Measurements from ENCODE around the gene PTPRN2. TPM values are rescaled to one million over a fixed set of nuclear protein-coding genes. Genes with fewer than 3 reads are reported as not detected.

PTPRN2 gene
- total and polyA plus RNA-seq, 3 experiments from 2014 or later, result 0.33 to 1.2 (median 0.42) TPM

GRCh38 chr7:158549176-158549615 is 38.4 kb downstream of the PTPRN2 start:
- Mint-ChIP-seq H3K9me3 (no peaks in the 10 kb centered on the region), H3K27ac (no peak overlapping the region), H3K4me3 (no peak overlapping the region)

GRCh38 chr7:158548726-158549125 is 38.9 kb downstream of the PTPRN2 start:
- H3K27ac ChIP-seq (ENCODE audit: low read depth, low read length), result no peak overlapping the region
- no peaks in the 10 kb centered on the region for H3K36me3 ChIP-seq (ENCODE audit: insufficient read depth, low read length)
- no peak for DNase-seq
- ChIA-PET POLR2A (no interaction called here), CTCF (no interaction called here)
- H3K4me3 ChIP-seq (ENCODE audit: low read length), result no peak overlapping the region
- no peaks in the 10 kb centered on the region for H3K4me1 Mint-ChIP-seq
- H3K27me3 ChIP-seq (ENCODE audit: insufficient read depth, low read length, poor library complexity, severe bottlenecking), result no peaks in the 10 kb centered on the region
- H3K4me3 Mint-ChIP-seq, result no peak overlapping the region
- no peaks in the 10 kb centered on the region for H3K36me3 Mint-ChIP-seq
- no peaks in the 10 kb centered on the region for H3K9me3 ChIP-seq (ENCODE audit: low read length)
- peaks cover 6 to 13% of the 10 kb centered on the region in 2 donors for H3K27me3 Mint-ChIP-seq
- H3K27ac Mint-ChIP-seq, result no peak overlapping the region
- no peaks in the 10 kb centered on the region for H3K9me3 Mint-ChIP-seq
- H3K4me1 ChIP-seq (ENCODE audit: insufficient read depth, low read length), result no peaks in the 10 kb centered on the region

More at GRCh38 chr7:158549176-158549615, 38.4 kb downstream of the PTPRN2 start:
- no peaks in the 10 kb centered on the region for H3K27me3 ChIP-seq (ENCODE audit: insufficient read depth, low read length, poor library complexity, severe bottlenecking)
- H3K9me3 ChIP-seq (ENCODE audit: low read length), result no peaks in the 10 kb centered on the region
- H3K36me3 Mint-ChIP-seq, result no peaks in the 10 kb centered on the region
- H3K27me3 Mint-ChIP-seq, result peaks cover 6 to 14% of the 10 kb centered on the region in 2 donors
- CTCF ChIA-PET, result no interaction called here
- no peaks in the 10 kb centered on the region for H3K4me1 Mint-ChIP-seq
- no peak for DNase-seq
- POLR2A ChIA-PET, result no interaction called here
- H3K36me3 ChIP-seq (ENCODE audit: insufficient read depth, low read length), result no peaks in the 10 kb centered on the region
- H3K4me3 ChIP-seq (ENCODE audit: low read length), result no peak overlapping the region
- H3K27ac ChIP-seq (ENCODE audit: low read depth, low read length), result no peak overlapping the region
- H3K4me1 ChIP-seq (ENCODE audit: insufficient read depth, low read length), result no peaks in the 10 kb centered on the region

DNA sequence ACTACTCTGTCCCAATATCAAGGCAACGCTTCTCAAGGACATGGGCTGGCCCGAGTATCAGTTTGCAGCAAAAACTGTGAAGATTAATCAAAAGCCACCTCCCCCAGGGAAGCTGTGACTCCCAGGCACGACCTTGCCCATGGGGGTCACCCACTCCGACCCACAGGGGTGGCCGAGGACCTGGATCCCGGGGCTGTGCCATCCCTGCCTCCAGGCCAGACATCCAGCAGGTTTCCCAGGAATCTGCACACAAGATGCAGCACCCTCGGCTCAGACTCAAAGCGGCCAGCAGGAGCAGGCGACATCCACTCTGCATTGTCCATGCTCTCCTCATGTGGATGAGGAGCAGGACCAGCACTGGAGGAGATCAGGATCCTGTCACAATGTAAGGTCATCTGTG is 39.8 kb downstream of the PTPRN2 start:
- Mint-ChIP-seq H3K4me3 (no peak overlapping the region), H3K4me1 (no peaks in the 10 kb centered on the region), H3K9me3 (no peaks in the 10 kb centered on the region), H3K36me3 (no peaks in the 10 kb centered on the region), H3K27ac (no peak overlapping the region), H3K27me3 (peaks cover 2 to 9% of the 10 kb centered on the region in 2 donors)
- no peaks in the 10 kb centered on the region for H3K27me3 ChIP-seq (ENCODE audit: insufficient read depth, low read length, poor library complexity, severe bottlenecking)
- no peaks in the 10 kb centered on the region for H3K9me3 ChIP-seq (ENCODE audit: low read length)
- H3K4me1 ChIP-seq (ENCODE audit: insufficient read depth, low read length), result no peaks in the 10 kb centered on the region
- CTCF ChIA-PET, result no interaction called here
- H3K4me3 ChIP-seq (ENCODE audit: low read length), result no peak overlapping the region
- POLR2A ChIA-PET, result no interaction called here
- no peaks in the 10 kb centered on the region for H3K36me3 ChIP-seq (ENCODE audit: insufficient read depth, low read length)
- DNase-seq, result no peak
- no peak overlapping the region for H3K27ac ChIP-seq (ENCODE audit: low read depth, low read length)

GRCh38 chr7:158546626-158547025 is 41.0 kb downstream of the PTPRN2 start:
- H3K27ac ChIP-seq (ENCODE audit: low read depth, low read length), result no peak overlapping the region
- no peaks in the 10 kb centered on the region for H3K9me3 ChIP-seq (ENCODE audit: low read length)
- H3K27ac Mint-ChIP-seq, result no peak overlapping the region
- H3K36me3 Mint-ChIP-seq, result no peaks in the 10 kb centered on the region
- ChIA-PET CTCF (no interaction called here), POLR2A (no interaction called here)
- DNase-seq, result no peak
- H3K4me3 ChIP-seq (ENCODE audit: low read length), result no peak overlapping the region
- H3K4me1 ChIP-seq (ENCODE audit: insufficient read depth, low read length), result no peaks in the 10 kb centered on the region
- peaks cover 0 to 2% (median 1%) of the 10 kb centered on the region in 3 donors for H3K4me1 Mint-ChIP-seq
- no peaks in the 10 kb centered on the region for H3K36me3 ChIP-seq (ENCODE audit: insufficient read depth, low read length)
- H3K9me3 Mint-ChIP-seq, result no peaks in the 10 kb centered on the region
- H3K4me3 Mint-ChIP-seq, result no peak overlapping the region
- H3K27me3 ChIP-seq (ENCODE audit: insufficient read depth, low read length, poor library complexity, severe bottlenecking), result no peaks in the 10 kb centered on the region
- peaks cover 2 to 9% of the 10 kb centered on the region in 2 donors for H3K27me3 Mint-ChIP-seq

DNA sequence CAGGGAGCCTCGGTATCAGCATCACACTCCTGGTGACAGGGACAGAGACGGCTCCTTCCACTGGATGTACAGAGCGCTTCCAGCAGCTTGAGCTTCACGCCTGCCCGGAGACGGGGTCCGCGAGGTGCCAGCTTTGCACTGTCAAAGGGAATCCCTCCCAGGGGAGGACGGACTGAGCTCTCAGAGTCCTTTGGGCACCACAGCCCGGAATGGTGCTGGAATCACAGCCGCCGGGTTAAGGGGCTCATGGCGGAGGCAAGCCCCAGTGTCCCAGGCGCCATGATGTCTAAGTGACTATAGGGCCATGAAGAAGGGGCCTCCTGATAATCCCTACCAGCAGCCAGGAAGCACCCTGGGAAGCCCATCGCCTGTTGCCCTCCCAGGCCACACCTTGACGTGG is 41.4 kb downstream of the PTPRN2 start:
- Histone ChIP-seq H3K27me3 (ENCODE audit: insufficient read depth, low read length, poor library complexity, severe bottlenecking) (no peaks in the 10 kb centered on the region), H3K27ac (ENCODE audit: low read depth, low read length) (no peak overlapping the region), H3K4me3 (ENCODE audit: low read length) (no peak overlapping the region), H3K9me3 (ENCODE audit: low read length) (no peaks in the 10 kb centered on the region), H3K36me3 (ENCODE audit: insufficient read depth, low read length) (no peaks in the 10 kb centered on the region), H3K4me1 (ENCODE audit: insufficient read depth, low read length) (no peaks in the 10 kb centered on the region)
- DNase-seq, result no peak
- Mint-ChIP-seq H3K4me3 (no peak overlapping the region), H3K9me3 (no peaks in the 10 kb centered on the region), H3K36me3 (no peaks in the 10 kb centered on the region), H3K27ac (no peak overlapping the region), H3K27me3 (peaks cover 3 to 9% of the 10 kb centered on the region in 2 donors), H3K4me1 (peaks cover 4 to 6% (median 5%) of the 10 kb centered on the region in 3 donors)
- ChIA-PET CTCF (no interaction called here), POLR2A (no interaction called here)

DNA sequence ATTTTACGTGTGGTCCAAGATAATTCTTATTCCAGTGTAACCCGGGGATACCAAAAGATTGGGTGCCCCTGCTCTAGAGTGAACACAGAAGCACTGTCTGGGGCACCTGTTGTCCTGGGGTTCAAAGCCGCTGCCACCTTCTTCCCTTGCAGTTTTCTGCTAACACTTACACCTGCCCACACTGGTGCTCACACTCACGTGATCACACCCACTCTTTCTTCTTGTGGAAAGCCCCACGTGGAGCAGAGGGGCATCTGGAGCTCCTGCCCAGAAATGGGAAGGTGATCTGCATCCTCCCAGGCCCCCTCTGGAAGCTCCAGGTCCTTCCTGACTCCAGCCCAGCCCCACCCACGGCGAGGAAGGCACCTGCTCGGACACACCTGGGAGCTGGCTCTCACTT is 42.9 kb downstream of the PTPRN2 start:
- ChIA-PET POLR2A (no interaction called here), CTCF (no interaction called here)
- Mint-ChIP-seq H3K4me1 (peaks cover 4 to 8% (median 7%) of the 10 kb centered on the region in 3 donors), H3K36me3 (no peaks in the 10 kb centered on the region), H3K27me3 (peaks cover 3 to 9% of the 10 kb centered on the region in 2 donors), H3K4me3 (no peak overlapping the region), H3K9me3 (no peaks in the 10 kb centered on the region), H3K27ac (no peak overlapping the region)
- DNase-seq, result no peak
- Histone ChIP-seq H3K27ac (ENCODE audit: low read depth, low read length) (no peak overlapping the region), H3K4me1 (ENCODE audit: insufficient read depth, low read length) (no peaks in the 10 kb centered on the region), H3K36me3 (ENCODE audit: insufficient read depth, low read length) (no peaks in the 10 kb centered on the region), H3K4me3 (ENCODE audit: low read length) (no peak overlapping the region), H3K27me3 (ENCODE audit: insufficient read depth, low read length, poor library complexity, severe bottlenecking) (no peaks in the 10 kb centered on the region), H3K9me3 (ENCODE audit: low read length) (no peaks in the 10 kb centered on the region)

DNA sequence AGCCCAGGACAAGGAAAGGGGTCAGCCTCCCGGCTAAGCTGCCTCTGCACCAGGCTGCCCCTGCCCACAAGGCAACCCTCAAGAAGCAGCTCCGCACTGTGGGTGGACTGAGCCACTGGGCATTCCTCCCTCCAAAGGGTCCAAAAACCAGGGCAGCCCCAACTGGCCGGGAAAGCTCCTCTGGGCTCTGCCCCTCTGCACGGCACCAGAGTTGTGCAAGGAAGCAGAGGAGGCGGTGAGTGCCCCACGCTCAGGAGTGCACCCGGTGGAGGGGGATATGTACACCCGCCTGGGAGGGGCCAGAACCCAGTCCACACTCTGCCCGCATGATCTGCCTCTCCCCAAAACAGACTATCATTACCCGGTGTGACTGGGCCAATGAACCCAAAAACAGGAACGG is 43.8 kb downstream of the PTPRN2 start:
- Mint-ChIP-seq H3K4me1 (peaks cover 4 to 8% (median 7%) of the 10 kb centered on the region in 3 donors), H3K9me3 (no peaks in the 10 kb centered on the region), H3K4me3 (no peak overlapping the region), H3K27me3 (peaks cover 3 to 9% of the 10 kb centered on the region in 2 donors), H3K27ac (no peak overlapping the region), H3K36me3 (no peaks in the 10 kb centered on the region)
- DNase-seq, result no peak
- Histone ChIP-seq H3K36me3 (ENCODE audit: insufficient read depth, low read length) (no peaks in the 10 kb centered on the region), H3K27ac (ENCODE audit: low read depth, low read length) (no peak overlapping the region), H3K4me1 (ENCODE audit: insufficient read depth, low read length) (no peaks in the 10 kb centered on the region), H3K9me3 (ENCODE audit: low read length) (no peaks in the 10 kb centered on the region), H3K27me3 (ENCODE audit: insufficient read depth, low read length, poor library complexity, severe bottlenecking) (no peaks in the 10 kb centered on the region), H3K4me3 (ENCODE audit: low read length) (no peak overlapping the region)
- POLR2A ChIA-PET, result no interaction called here
- CTCF ChIA-PET, result no interaction called here

DNA sequence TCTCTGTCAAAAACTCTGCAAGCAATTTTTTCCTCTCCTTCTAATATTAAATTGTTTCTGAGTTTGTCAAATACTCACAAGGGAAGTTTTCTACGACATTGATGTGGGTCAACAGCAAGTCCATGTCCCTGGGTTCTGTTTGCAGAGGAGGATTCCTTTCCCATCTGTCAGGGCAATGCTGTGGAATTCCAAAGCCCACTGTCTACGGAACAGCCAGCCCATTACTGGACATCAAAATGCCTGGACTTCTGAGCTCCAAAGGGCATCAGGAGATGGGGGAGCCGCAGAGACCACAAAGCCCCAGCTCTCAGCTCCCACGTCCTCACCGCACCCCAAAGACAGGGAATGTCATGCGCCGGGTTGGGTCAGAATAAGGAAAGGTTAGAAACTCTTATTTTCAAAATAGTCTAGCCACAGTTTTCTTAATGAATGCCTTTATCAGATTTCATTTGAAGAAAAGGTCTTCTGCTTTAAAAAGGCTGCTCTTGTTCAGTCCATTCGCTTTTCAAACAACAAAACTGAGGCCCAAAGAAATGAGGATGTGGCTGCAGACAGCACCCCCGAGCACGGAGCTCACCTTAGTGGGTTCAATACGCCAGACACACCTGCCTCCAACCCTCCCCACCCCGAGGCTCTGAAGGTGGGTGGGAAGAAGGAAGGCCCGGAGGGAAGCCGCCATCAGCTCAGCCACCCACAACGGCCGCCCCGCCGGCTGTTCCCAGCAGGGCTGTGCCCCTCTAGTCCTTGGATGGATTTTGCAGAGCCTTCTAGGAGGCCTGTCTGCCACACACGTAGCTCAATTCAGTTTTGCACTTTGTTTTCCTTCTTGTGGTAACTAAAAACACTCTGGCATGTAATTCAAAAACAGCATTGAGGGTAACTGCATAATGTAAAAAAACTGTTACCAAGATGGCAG is 44.7 kb downstream of the PTPRN2 start:
- H3K36me3 ChIP-seq (ENCODE audit: insufficient read depth, low read length), result no peaks in the 10 kb centered on the region
- Mint-ChIP-seq H3K27ac (no peak overlapping the region), H3K9me3 (no peaks in the 10 kb centered on the region), H3K36me3 (no peaks in the 10 kb centered on the region), H3K4me3 (no peak overlapping the region), H3K4me1 (peaks cover 4 to 8% (median 7%) of the 10 kb centered on the region in 3 donors), H3K27me3 (peaks cover 3 to 4% of the 10 kb centered on the region in 2 donors)
- POLR2A ChIA-PET, result no interaction called here
- DNase-seq, result no peak
- H3K4me3 ChIP-seq (ENCODE audit: low read length), result no peak overlapping the region
- no peaks in the 10 kb centered on the region for H3K4me1 ChIP-seq (ENCODE audit: insufficient read depth, low read length)
- H3K9me3 ChIP-seq (ENCODE audit: low read length), result no peaks in the 10 kb centered on the region
- no peak overlapping the region for H3K27ac ChIP-seq (ENCODE audit: low read depth, low read length)
- H3K27me3 ChIP-seq (ENCODE audit: insufficient read depth, low read length, poor library complexity, severe bottlenecking), result no peaks in the 10 kb centered on the region
- CTCF ChIA-PET, result no interaction called here

Measured in CD8-positive, alpha-beta memory T cell (primary cell).